Esophagus muscularis mucosa (tissue), 4 donors: Measurements from ENCODE around the gene C4orf46.

Source experiments
- EP300 ChIP-seq: sonication (generic); formaldehyde crosslinking; IDR thresholded peaks from one replicate; pipeline ENCODE4 v1.6.1; 2017; ENCODE audit warnings: antibody characterized with exemption
- POLR2A ChIP-seq: fragments of 450-650 bp; IDR thresholded peaks from one replicate; pipeline ENCODE4 v1.6.1; 2017; ENCODE audit warnings: antibody characterized with exemption, moderate library complexity, mild to moderate bottlenecking, low read depth
- POLR2AphosphoS5 ChIP-seq, 2 donors: sonication (generic); formaldehyde crosslinking; IDR thresholded peaks; one replicate each; pipeline ENCODE4 v1.6.1; 2017; ENCODE audit warnings: antibody characterized with exemption in 2 of 2
- TF ChIP-seq, protein P1 (sequence below), 3 experiments: fragments of 200-600 bp in 2 of 3; fragments of 450-650 bp in 1 of 3; sonication (generic) in 2 of 3; IDR thresholded peaks; one replicate each; pipeline ENCODE4 v1.5.1; 2017 to 2019; ENCODE audit warnings: antibody characterized with exemption in 3 of 3, mild to moderate bottlenecking in 2 of 3, moderate library complexity in 1 of 3

GRCh38 chr4:158710814-158711213 is 39.1 kb upstream of the C4orf46 start:
- TF ChIP-seq, protein P1, sequence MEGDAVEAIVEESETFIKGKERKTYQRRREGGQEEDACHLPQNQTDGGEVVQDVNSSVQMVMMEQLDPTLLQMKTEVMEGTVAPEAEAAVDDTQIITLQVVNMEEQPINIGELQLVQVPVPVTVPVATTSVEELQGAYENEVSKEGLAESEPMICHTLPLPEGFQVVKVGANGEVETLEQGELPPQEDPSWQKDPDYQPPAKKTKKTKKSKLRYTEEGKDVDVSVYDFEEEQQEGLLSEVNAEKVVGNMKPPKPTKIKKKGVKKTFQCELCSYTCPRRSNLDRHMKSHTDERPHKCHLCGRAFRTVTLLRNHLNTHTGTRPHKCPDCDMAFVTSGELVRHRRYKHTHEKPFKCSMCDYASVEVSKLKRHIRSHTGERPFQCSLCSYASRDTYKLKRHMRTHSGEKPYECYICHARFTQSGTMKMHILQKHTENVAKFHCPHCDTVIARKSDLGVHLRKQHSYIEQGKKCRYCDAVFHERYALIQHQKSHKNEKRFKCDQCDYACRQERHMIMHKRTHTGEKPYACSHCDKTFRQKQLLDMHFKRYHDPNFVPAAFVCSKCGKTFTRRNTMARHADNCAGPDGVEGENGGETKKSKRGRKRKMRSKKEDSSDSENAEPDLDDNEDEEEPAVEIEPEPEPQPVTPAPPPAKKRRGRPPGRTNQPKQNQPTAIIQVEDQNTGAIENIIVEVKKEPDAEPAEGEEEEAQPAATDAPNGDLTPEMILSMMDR (IDR thresholded peaks at IDR 0.05): peak in 2 of 3 experiments; percentile 11 to 20
- TF ChIP-seq POLR2AphosphoS5 (IDR thresholded peaks at IDR 0.05) (no peak), EP300 (no peak), POLR2A (no peak)
